Activated CD4-positive, alpha-beta T cell treated with anti-CD3 and anti-CD28 coated beads, Interleukin-2, amount 50 U/mL, for 16 hours (primary cell): ENCODE results near the gene ADARB2.

ENCODE experiments used
- DNase-seq: peaks from one replicate; pipeline ENCODE4 v3.0.0-alpha.2; 2020

ADARB2 gene

DNA sequence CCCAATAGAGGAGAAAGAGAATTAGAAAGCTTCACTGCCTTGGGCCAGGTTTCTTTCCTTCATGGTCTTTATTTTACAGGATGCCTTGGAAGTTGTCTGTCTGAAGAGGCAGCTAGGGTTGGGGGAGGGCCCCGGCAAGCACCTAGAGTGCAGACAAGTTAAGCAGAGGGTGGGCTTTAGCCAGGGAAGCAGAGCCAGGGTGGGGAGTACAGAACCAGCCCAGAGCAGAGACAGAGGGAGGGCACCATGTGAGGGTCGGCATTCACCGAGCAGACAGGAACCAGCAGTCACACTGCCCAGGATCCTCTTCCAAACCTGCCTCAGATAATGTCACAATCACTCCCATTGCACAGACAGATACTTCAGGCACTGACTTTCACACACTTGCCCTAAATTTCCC is 75.9 kb downstream of the ADARB2 start:
- DNase-seq = no peak

DNA sequence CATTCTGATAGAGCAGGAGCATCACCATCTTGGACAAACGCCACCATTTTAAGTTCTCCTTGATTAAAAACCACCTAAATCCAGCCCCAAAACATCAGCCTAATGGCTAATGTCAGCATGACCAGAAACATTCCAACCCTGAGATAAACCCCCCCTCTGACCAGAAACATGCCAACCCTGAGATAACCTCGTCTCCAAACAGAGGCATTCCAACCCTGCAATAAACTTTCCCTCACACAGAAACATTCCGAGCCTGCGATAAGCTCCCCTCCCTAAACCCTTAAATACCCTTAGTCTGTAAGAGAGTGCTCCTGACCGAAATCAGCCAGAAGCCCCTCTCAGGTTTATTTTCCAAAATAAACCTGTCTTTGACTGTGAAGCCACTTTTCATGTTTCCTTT is 76.5 kb downstream of the ADARB2 start:
- no peak for DNase-seq

DNA sequence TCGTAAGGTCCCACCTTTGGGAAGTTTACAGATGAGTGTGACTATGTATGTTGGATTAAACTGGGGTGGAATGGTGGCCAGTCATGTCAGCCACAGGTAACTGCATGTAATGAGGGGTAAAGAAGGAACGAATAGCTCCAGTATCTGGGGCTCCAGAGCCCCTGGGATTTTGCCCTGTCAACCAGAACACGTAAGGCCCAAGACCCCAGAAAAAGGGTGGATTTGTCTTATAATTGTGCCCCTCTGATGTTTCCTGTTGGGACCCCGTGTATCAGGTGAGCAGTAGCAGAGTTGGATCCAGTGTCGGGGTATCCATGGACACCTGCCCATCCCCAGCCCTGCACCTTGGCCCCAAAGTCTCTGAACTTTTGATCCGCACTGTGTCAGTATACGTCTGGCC is 76.9 kb downstream of the ADARB2 start:
- no peak for DNase-seq

DNA sequence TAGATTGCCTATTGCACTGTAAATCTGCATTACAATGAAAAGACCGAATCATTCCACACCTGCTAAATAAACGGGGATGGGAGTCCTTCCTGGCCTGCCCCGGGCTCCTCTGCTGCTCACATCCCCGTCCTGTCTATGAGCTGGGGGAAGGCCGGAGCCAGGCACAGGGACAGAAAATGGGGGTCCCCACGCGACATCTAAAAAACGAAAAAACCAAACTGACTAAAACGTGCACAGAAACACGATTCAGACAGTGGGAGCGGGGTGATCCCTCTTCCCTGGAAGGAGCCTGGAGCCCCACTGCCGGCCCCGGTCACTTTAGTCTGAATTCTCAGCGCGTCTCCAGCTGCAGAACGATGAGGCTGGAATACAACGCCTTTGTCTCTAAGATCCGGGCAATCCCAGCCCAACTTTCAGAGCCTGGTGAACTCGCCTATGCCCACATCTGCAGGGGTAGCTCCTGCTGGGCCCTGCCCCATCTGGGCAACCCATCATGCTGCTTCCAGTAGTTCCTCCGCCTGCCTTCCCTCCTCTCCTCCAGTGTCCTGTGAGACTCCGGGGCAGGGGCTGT is 78.0 kb downstream of the ADARB2 start:
- no peak for DNase-seq

DNA sequence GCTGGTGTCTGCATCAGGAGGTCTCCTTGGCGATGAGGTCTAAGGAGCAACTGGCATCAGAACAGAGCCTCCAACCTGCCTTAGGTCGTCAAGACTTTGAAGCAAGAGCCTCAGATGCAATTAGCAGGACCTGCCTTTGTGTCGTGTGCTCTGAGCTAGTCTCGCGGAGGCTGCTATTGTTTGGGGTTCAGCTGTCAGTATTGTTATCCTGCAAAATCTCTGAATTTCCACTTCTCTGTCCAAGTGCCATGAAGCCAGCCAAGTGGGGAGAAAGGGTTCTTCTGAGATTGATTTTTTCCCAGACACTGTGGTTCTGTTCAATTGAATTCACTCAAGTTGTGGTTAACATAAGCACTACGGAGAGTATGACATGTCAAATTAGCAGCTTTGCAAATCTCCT is 78.7 kb downstream of the ADARB2 start:
- no peak for DNase-seq

DNA sequence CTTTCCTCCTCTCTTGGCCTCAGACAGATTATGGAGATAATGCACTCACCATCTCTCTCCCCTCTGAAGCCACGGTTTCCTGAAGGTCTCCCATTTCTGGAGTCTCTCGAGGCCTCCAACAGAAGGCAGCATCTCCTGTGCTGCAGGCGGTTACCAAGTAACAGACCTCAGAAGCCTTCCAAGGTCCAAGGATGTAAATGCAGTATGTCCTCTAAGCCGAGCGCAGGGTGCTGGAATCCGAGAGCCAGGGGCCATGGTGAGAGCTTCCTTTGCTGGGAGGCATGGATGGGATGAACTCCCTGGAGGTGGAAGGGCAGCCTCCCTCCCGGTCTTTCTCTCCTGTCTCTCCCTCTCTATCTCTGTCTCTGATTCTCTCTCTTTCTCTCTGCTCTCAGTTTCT is 79.8 kb downstream of the ADARB2 start:
- no peak for DNase-seq

DNA sequence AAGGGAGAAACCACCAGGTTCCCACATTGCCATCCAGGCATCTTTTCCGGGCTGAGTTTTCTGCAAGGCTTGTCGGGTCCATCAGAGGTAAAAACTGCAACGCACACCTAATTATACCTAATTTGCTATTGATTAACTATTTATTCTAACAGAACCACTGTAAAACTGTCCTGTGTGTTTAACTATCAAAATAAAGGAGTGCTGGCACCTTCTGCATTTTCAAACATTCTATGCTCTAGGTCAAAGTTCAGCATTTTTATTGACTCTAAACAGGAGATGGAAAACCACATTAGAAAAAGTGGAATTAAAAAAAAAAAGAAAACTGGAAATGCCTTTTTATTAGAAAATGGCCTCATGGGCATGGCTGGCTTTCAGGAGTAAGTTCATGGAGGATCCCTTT is 82.0 kb downstream of the ADARB2 start:
- no peak for DNase-seq

DNA sequence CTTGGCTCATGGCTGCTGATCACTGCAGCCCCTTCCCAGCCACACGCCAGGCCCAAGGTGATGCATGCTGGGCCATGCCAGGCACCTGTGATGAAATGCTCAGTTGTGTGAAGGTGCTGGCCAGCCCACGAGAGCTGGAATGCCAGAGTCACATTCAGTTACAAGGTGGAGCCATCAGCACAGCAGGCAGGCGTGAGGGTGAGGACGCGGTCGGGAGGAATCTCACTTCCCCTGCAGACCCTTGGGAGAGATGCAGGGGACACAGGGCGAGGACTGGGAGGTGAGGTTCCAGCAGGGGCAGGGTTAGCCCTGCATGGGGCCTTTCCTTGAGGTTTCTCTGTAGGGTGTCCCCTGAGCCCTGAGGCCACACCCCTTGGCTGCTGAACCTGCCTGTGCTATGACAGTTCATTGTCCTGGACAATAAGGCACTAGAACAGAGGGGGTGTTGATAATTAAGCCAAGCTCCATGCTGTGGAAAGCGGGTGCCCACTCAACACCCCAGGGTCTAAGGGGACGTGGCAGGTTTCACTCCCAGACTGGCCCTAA is 82.4 kb downstream of the ADARB2 start:
- no peak for DNase-seq

DNA sequence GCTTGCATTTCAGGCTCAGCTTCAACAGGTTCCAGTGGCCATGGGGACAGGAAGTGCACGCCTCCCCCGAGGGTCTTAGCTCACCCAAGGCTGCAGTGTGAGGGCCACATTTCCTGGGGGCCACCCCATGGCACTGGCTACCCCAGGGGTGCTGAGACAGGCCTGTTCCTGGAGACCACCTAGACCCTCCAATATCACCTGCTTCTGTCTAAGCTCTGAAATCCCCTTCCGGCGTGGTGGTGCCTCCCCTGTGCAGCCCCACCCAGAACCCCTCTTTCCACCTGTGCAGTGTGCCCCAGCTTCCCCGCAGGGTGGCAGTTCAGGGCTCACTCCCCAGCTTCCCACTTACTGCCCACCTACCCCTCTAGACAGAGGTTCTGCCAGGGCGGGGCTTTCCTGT is 83.1 kb downstream of the ADARB2 start:
- no peak for DNase-seq

DNA sequence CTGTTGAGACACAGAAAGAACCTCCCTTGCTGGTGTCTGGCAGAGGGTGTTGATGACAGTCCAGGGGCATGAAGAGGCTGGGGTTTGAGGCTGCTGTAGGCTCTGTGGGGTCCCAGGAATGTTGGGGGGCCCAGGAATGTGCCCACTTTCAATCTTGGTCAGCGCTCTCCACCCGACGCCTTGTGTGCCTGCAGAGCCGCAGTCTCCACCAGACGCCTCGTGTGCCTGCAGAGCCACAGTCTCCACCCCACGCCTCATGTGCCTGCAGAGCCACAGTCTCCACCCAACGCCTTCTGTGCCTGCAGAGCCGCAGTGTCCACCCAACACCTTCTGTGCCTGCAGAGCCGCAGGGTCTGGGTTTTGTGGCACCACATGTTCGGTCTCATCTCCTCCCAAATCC is 84.0 kb downstream of the ADARB2 start:
- no peak for DNase-seq

DNA sequence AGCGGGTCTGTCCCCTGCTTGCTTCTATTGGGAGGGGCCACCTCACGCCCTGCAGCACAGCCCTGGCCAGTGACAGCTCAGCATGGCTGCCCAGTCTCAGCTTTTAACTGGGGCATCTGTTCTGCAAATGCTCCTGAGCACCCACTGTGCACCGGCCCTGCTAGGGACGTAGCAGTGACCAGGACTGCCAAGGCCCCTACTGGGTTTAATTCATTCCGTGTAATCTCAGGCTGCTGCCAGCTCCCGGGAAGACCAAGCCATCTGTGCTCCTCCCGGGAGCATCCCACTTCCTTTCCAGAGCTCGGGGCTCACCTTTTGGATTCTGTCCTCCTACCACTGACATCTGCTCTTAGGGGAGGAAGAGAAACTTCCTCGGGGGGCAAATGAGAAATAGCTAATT is 85.2 kb downstream of the ADARB2 start:
- DNase-seq = no peak

DNA sequence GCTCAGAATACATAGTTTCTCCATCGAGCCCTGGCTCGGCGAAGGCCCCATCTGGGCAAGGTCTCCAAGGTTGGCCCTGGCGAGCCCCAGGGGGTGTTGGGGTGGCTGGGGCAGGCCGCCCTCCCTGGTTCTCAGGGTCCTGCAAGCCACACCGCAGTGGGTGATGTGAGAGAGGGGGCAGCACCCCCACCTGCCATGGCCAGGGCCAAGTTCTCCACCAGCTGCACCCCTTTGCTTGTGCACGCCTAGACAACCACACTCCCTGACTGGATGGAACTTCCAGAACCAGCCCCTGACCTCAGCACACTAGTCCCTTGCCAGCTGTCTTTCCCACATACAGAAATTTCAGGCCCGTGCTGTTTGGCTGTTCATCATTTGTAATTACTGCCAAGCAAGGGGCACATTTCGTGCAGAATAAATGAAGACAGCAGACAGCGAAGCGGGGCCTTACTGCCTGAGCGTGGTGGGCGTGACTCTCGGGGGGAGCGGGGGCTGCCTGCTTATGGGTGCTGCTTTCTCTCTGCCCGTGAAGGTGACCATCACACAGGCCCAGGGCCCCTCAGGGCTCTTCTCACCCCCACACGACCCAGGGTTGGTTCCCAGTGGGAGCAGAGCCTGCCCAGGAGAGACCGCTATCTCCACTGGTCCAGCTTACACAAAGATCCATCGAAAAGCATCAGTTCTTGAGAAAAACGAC is 85.9 kb downstream of the ADARB2 start:
- no peak for DNase-seq

DNA sequence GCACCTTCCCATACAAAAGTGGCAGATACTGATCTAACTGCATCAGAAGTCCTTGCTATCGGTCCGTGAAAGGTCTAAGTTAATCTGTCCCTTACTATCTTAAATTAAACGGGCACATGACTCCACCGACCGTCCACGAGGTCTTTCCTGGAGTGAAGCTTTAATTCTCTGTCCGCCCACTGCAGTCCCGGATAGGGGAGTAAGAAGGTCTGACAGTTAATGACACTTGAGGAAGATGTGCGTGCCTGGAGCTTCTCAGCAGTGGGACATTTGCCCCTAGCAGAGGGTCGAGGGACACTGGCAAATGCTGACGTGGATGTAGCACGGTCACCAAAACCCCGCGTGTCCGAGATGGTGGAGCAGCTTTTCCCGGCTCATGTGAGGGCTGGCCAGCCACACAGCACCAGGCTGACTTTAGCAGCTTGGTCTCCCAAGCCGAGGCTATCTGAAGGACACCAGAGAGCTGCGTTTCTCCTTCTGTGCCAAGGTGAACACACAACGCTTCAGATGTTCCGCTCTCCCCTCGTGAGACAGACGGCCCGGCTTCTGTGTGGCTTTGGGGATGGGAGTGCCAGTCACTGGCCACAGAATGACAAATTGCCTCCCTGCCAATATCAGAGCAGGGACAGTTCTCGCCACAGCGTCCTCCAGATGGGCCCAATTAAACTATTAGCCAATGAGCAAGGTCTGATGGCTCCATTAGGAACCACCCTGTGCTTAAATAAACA is 86.6 kb downstream of the ADARB2 start:
- no peak for DNase-seq

DNA sequence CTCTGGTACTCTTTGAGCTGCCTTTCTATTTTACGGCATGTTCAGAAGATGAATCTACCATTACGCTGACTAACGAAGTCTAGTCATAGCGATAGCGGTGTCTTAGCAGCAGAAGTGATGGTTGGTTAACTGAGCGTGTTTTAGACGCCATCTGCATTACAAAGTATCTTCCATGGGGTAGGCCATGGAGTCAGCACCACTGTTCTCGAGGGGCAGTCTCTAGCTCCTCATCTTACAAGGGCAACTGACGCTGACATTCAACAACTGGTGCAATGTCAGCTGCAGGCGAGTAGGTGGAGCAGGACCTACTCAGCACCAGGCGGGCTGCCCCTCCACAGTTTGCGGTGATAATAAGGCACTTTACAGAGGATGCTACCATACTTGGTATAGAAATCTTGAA is 88.7 kb downstream of the ADARB2 start:
- DNase-seq = no peak

DNA sequence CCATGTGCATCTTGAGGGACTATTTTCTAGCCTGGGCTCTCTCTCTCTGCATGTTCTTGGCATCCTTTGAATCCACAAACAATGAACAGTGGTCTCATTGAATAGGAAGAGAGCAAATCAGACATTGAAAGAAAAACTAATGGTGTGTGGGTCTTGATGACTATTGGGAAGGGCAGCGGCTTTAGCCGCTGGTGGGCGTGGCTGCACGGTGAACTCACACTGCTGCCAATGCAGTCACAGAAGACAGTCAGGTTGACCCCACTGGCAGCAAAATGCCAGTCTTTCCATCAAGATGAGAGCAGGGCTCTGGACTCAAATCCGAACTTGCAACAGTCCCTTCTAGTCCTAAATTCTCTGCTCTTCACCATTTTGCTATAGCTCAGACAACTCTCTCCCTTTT is 91.0 kb downstream of the ADARB2 start:
- DNase-seq = no peak

DNA sequence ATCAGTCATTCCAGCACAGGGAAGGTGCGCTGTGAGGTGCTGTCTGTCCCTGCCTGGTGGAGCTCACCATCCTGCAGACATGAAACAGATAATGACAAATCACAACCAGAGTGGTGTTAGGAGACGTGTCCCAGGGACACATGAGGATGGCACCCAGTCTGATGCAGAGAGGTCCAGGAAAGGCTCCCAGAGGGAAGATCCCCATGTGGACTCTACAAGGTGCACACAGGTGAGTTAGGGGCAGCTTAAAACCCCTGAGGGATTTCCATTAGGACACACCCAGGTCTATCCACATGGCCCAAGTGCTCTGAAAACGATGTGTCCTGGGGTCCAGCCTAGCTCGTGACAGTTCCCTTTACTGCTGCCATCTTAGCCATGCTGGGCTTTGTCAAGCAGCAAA is 91.4 kb downstream of the ADARB2 start:
- no peak for DNase-seq

DNA sequence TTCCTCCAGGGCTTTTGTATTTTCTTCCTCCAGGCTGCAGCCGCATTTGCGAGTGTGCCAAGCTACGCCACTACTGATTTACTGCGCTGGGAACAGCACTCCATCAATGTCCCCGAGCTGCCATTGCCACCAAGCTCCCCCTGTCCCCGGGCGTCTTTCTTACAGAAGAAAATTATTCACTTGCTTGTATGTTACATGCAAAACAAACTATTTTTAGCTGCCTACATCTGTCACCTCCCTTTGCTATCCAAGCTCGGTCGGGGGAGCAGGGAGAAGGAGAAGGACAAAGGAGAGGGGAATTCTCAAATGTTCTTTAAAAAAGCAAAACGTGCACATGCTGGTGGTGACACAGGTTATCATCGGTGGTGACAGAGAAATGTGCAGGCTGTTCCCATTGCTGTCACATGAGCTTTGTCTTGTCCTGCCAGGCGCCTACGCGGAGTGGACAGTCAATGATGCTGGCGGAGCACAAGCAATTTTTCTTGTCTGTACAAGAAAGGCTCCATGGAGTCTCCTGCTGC is 93.1 kb downstream of the ADARB2 start:
- DNase-seq = no peak

DNA sequence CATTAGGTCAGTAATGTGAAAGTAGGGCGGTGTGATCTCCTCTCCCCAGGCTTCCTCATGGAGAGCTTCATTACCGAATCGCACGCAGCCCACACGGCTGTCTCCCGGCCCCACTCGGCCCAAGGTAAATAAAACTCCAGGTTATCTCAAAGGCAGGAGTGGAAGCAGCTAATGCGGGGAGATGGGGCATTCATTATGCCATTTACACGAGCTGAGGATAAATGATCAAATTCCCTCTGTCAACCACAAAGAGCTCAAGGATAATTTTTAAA is 93.5 kb downstream of the ADARB2 start:
- DNase-seq = no peak

DNA sequence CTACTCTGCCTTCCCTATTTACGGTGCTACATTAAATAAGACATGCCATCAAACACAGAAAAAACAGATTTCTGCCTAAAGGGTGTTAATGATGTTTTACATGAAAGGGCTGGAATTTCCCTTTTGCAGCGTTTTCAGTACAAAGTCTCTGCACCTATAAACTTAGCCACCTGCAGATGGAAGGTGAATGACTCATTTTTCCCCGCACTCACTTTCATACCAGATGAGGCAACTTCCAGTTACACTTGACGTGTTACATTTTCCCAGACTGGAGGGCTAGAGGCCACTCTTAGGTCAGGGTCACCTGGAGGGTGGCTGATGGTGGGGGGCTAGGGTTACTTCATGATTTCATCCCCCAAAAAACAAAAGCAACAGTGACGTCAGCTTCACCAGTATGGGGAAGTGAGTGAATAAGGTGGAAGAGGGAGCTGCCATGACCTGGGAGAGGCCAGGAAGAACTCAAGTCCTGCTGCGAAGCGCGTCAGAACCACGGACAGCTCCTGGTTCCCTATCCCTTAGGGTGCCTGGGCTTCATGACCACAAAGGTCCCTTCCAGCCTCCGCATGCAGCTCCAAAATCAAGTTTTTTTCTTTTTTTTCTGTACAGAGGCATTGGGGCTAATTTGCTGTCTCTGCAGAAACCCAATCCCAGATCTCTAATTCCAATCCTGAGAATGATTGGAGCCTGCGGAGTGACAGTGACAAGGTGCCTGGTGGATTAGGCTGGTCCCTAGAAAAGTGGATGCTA is 94.0 kb downstream of the ADARB2 start:
- DNase-seq = peak; percentile 56

DNA sequence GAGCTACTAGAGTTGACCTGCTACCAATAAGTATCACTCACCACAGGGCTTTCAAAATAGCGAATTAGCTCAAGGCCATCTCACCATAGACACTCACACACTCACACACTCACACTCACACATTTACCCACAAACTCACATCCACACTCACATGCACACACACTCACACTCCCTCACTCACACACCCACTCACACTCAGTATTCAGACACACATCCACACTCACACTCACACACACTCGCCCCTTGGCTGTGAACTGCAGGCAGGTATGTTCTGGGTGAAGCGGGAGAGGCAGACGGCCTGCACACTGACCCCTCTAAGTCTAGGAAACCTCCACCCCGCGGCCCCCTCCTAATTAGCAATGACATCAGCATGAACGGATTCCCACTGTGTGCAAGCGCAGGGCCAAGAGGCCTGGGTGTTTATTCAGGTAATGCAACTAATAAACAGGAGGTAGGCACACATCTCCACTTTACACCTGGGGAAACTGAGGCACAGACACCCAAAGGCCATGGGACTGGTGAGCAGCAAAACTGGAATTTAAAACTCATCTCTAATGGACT is 94.6 kb downstream of the ADARB2 start:
- no peak for DNase-seq

DNA sequence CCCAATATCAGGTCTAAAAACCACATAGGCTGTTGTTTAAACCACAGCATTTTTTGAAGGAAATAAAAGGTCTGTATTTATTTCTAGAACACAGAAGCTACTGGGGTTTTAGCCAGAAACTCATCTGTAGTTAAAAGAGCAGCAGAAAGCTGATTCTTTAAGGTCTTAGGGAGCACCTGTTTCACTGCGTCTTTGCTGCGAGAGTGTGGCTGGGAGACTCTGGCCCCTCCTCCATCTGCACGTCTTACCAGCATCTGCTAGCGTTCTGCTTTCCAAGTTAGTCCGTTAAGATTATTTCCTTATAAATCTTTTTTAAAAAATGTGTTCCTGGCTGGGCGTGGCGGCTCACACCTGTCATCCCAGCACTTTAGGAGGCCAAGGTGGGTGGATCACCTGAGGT is 95.9 kb downstream of the ADARB2 start:
- no peak for DNase-seq

DNA sequence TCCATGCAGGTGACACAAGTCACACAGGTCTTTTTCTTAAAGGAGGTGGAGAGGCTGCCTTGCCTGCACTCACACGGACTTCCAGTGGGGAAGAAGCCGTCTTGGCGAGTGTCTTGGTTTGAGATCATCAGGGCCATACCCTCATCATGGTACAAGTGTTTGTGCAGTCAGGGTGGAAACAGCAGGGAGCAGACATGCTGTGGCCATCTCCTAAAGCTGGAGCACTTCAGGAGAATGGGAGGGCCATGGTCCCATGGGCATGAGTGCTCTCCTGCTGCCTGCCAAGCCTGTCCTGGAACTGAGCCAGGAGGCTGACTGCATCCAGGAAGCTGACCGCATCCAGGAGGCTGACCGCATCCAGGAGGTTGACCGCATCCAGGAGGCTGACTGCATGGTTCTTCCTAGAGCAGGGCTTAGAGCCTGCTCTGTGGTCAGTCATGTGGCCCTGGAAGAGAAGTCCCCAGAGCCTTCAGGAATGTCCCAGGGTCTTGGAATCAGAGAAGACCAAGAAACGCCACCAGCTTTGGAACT is 98.4 kb downstream of the ADARB2 start:
- no peak for DNase-seq

DNA sequence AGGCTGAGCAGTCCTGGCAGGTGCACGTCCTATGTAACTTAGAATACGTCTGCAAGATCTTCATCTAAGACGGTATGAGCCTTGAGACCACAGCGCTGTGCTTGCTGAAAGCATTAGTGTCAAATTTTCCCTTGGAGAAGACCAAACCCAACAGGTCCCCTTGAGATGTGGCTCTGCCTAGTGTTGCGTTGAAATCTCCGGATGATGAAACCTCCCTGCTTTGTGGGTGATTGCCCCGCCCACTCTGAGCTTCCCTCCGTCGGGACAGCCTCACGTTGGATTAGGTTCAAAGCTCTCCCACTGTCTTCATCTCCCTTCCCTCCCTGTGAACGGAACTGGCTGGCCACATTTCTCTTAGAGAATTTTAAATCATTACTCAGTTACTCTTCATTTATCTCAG is 102.0 kb downstream of the ADARB2 start:
- no peak for DNase-seq
